ENCODE data around the gene MALT1. TPM values are rescaled to one million over a fixed set of nuclear protein-coding genes. Genes with fewer than 3 reads are reported as not detected.

The MALT1 gene
- total and polyA plus RNA-seq, 9 of the 15 experiments (the other 6 are each of a cell fraction or from before 2014, with no cell fraction given), result 0.14 to 1.6 (median 0.32) TPM

GRCh38 chr18:58639237-58639636 lies 32.0 kb upstream of the MALT1 start:
- TF ChIP-seq ZNF354B (CRISPR knock-in tag; IDR thresholded peaks at IDR 0.05) (no peak), PTBP1 (IDR thresholded peaks at IDR 0.05; ENCODE audit: low read depth, low read length) (no peak), ARID3B (CRISPR knock-in tag; IDR thresholded peaks at IDR 0.05; ENCODE audit: borderline replicate concordance) (no peak), RAD51 (IDR thresholded peaks at IDR 0.05; ENCODE audit: borderline replicate concordance, low read depth) (no peak), KAT2B (IDR thresholded peaks at IDR 0.05; ENCODE audit: low read depth, low read length) (no peak), ZBTB34 (CRISPR knock-in tag; IDR thresholded peaks at IDR 0.05) (no peak), HMBOX1 (IDR thresholded peaks at IDR 0.05) (no peak), ZNF431 (CRISPR knock-in tag; IDR thresholded peaks at IDR 0.05) (no peak), RFX5 (IDR thresholded peaks at IDR 0.05; ENCODE audit: low read depth, low read length) (no peak), E2F1 (CRISPR knock-in tag; IDR thresholded peaks at IDR 0.05) (no peak), ZNF644 (tag; IDR thresholded peaks at IDR 0.05; ENCODE audit: low read depth) (no peak), TCF7L2 (IDR thresholded peaks at IDR 0.05; ENCODE audit: low read depth, low read length) (no peak), RBFOX2 (IDR thresholded peaks at IDR 0.05; ENCODE audit: low read depth, low read length) (no peak), SREBF1 (IDR thresholded peaks at IDR 0.05; ENCODE audit: borderline replicate concordance, low read depth, low read length) (no peak), ZNF445 (CRISPR knock-in tag; IDR thresholded peaks at IDR 0.05; ENCODE audit: low read depth) (no peak), ZNF75A (CRISPR knock-in tag; IDR thresholded peaks at IDR 0.05) (no peak), STAT5B (CRISPR knock-in tag; IDR thresholded peaks at IDR 0.05) (no peak), BRD9 (IDR thresholded peaks at IDR 0.05; ENCODE audit: low read depth, partially characterized antibody) (no peak), EHMT2 (IDR thresholded peaks at IDR 0.05) (no peak), ZNF408 (CRISPR knock-in tag; IDR thresholded peaks at IDR 0.05; ENCODE audit: low read depth) (no peak)
- FAIRE-seq, result no peak
- no TSS peak for BruUV-seq (replicated peaks)
- H3K27ac ChIP-seq (ENCODE audit: extremely low read depth, low read depth, low read length), result no peak overlapping the region
- H3K79me2 ChIP-seq (ENCODE audit: control insufficient read depth, insufficient read depth, low read length), result no peaks in the 10 kb centered on the region
- WGBS (ENCODE audit: insufficient coverage, low coverage, missing lambda C conversion rate), result 0% methylated on average over 2 of the region's 2 CpGs
- in situ Hi-C loops (cut with MboI) (no loop called here), intact Hi-C loops (cut with micrococcal nuclease) (no loop called here)
- H3K4me2 ChIP-seq (ENCODE audit: insufficient read depth, low read length), result no peak overlapping the region
- no peak for DNase-seq (ENCODE audit: extremely low read depth in 1 of 4, low spot score in 3 of 4)
- no peak overlapping the region for H3K9ac ChIP-seq (ENCODE audit: insufficient read depth in 1 of 2, low read depth in 2 of 2, low read length in 2 of 2)
- H3K27me3 ChIP-seq (ENCODE audit: control insufficient read depth in 2 of 2, insufficient read depth in 2 of 2, low read length in 2 of 2), result no peaks in the 10 kb centered on the region; a peak in 1 of 5 replicates
- no peaks in the 10 kb centered on the region for H3K36me3 ChIP-seq (ENCODE audit: control insufficient read depth, insufficient read depth, low read length)
- H3K4me3 ChIP-seq, result no peak overlapping the region
- no peak for ATAC-seq
- ChIA-PET POLR2A (no interaction called here), CTCF (ENCODE audit: low intra/inter-chr PET ratio) (no interaction called here)
- peaks cover 0 to 2% of the 10 kb centered on the region in 2 experiments; a peak in 1 of 5 replicates for H3K4me1 ChIP-seq (replicated peaks in 1 of 2; ENCODE audit: control insufficient read depth in 2 of 2, insufficient read depth in 2 of 2, low read length in 2 of 2)
- H2AFZ ChIP-seq (ENCODE audit: low read depth, low read length), result no peak overlapping the region
- no peaks in the 10 kb centered on the region for H4K20me1 ChIP-seq (replicated peaks; ENCODE audit: control insufficient read depth, insufficient read depth, low read length)
- H3K9me3 ChIP-seq (replicated peaks; ENCODE audit: control insufficient read depth, insufficient read depth, low read depth, low read length), result no peaks in the 10 kb centered on the region
- no peaks in the 10 kb centered on the region for H3K9me1 ChIP-seq (ENCODE audit: control insufficient read depth, insufficient read depth, low read length)

Measured in K562 (cell line).